Suprapubic skin (tissue), 4 donors: ENCODE data around the gene SMIM5. TPM values are rescaled to one million over a fixed set of nuclear protein-coding genes. Genes with fewer than 3 reads are reported as not detected.

ENCODE experiments used
- DNase-seq, 2 donors: peaks; one replicate each; pipeline ENCODE4 v3.0.0-alpha.2; 2019; ENCODE audit warnings: low spot score in 2 of 2
- H3K27ac ChIP-seq: fragments of 200-600 bp; sonication (generic); one replicate; pipeline ENCODE4 v1.5.1; 2019
- H3K27me3 ChIP-seq: fragments of 200-600 bp; sonication (generic); one replicate; pipeline ENCODE4 v1.5.1; 2019
- H3K36me3 ChIP-seq: fragments of 200-600 bp; sonication (generic); one replicate; pipeline ENCODE4 v1.5.1; 2019
- H3K4me1 ChIP-seq: fragments of 200-600 bp; sonication (generic); one replicate; pipeline ENCODE4 v1.5.1; 2019
- H3K4me3 ChIP-seq: fragments of 200-600 bp; sonication (generic); one replicate; pipeline ENCODE4 v1.5.1; 2019; ENCODE audit warnings: mild to moderate bottlenecking
- H3K9me3 ChIP-seq: fragments of 200-600 bp; sonication (generic); one replicate; pipeline ENCODE4 v1.5.1; 2019
- CTCF ChIP-seq, 2 donors: fragments of 200-600 bp in 1 of 2; fragments of 450-650 bp in 1 of 2; sonication (generic) in 1 of 2; IDR thresholded peaks; one replicate each; pipeline ENCODE4 v1.5.1; 2016 to 2019; ENCODE audit warnings: antibody characterized with exemption in 2 of 2, mild to moderate bottlenecking in 1 of 2, moderate library complexity in 1 of 2
- EP300 ChIP-seq: sonication (generic); formaldehyde crosslinking; IDR thresholded peaks from one replicate; pipeline ENCODE4 v1.6.1; 2017; ENCODE audit warnings: antibody characterized with exemption
- POLR2A ChIP-seq, 2 donors: fragments of 450-650 bp; IDR thresholded peaks; one replicate each; pipeline ENCODE4 v1.6.1; 2017; ENCODE audit warnings: antibody characterized with exemption in 2 of 2, mild to moderate bottlenecking in 2 of 2, moderate library complexity in 2 of 2
- POLR2AphosphoS5 ChIP-seq, 3 donors: sonication (generic); formaldehyde crosslinking; IDR thresholded peaks; one replicate each; pipeline ENCODE4 v1.6.1; 2017; ENCODE audit warnings: antibody characterized with exemption in 3 of 3
- WGBS: methylation state at CpG from one replicate; pipeline ENCODE4 v1.1.5; 2018; 5-methylcytosine and 5-hydroxymethylcytosine counted together
- total RNA-seq, 4 donors: library from RNA; depleted of rRNA; stranded (reverse); fragments of >200 nt; gene quantifications; one replicate each; pipeline ENCODE4 v1.1.0, GENCODE V29; 2016

Gene SMIM5
- total RNA-seq, 4 donors from 2014 or later, result 1.7 to 11.8 (median 8.6) TPM

GRCh38 chr17:75612906-75613626, 20.2 kb upstream of the SMIM5 start:
- H3K27me3 ChIP-seq, result no peaks in the 10 kb centered on the region
- H3K27ac ChIP-seq, result no peak overlapping the region
- H3K4me3 ChIP-seq, result no peak overlapping the region
- peaks cover 56% of the 10 kb centered on the region for H3K36me3 ChIP-seq
- no peaks in the 10 kb centered on the region for H3K4me1 ChIP-seq
- WGBS, result 89% methylated on average over 5 of the region's 27 CpGs
- TF ChIP-seq POLR2A (IDR thresholded peaks at IDR 0.05) (no peak), EP300 (no peak)
- no peak for DNase-seq
- no peaks in the 10 kb centered on the region for H3K9me3 ChIP-seq

- TF ChIP-seq EP300, result no peak
- TF ChIP-seq CTCF (IDR thresholded peaks at IDR 0.05), result no peak
- TF ChIP-seq POLR2A (IDR thresholded peaks at IDR 0.05), result no peak
- no peak for TF ChIP-seq POLR2AphosphoS5 (IDR thresholded peaks at IDR 0.05)
- Histone ChIP-seq H3K9me3 (no peaks in the 10 kb centered on the region), H3K27ac (no peak overlapping the region), H3K4me3 (no peak overlapping the region), H3K27me3 (no peaks in the 10 kb centered on the region), H3K4me1 (no peaks in the 10 kb centered on the region), H3K36me3 (peaks cover 66% of the 10 kb centered on the region)
- no peak for DNase-seq
- 89% methylated on average over 10 of the region's 12 CpGs for WGBS
Observed at GRCh38 chr17:75614006-75614405, 19.2 kb upstream of the SMIM5 start.

GRCh38 chr17:75614556-75615270, 18.5 kb upstream of the SMIM5 start:
- Histone ChIP-seq H3K36me3 (peaks cover 70% of the 10 kb centered on the region), H3K9me3 (no peaks in the 10 kb centered on the region), H3K27ac (no peak overlapping the region), H3K4me1 (no peaks in the 10 kb centered on the region), H3K4me3 (no peak overlapping the region), H3K27me3 (no peaks in the 10 kb centered on the region)
- TF ChIP-seq POLR2AphosphoS5 (IDR thresholded peaks at IDR 0.05) (no peak), CTCF (IDR thresholded peaks at IDR 0.05) (no peak), EP300 (no peak), POLR2A (IDR thresholded peaks at IDR 0.05) (no peak)
- DNase-seq, result no peak
- 91% methylated on average over 9 of the region's 19 CpGs for WGBS

GRCh38 chr17:75615301-75615700, 17.9 kb upstream of the SMIM5 start:
- no peaks in the 10 kb centered on the region for H3K27me3 ChIP-seq
- 93% methylated on average over 10 of the region's 11 CpGs for WGBS
- H3K4me1 ChIP-seq, result no peaks in the 10 kb centered on the region
- H3K27ac ChIP-seq, result no peak overlapping the region
- DNase-seq, result no peak
- no peak for TF ChIP-seq POLR2A (IDR thresholded peaks at IDR 0.05)
- no peak for TF ChIP-seq POLR2AphosphoS5 (IDR thresholded peaks at IDR 0.05)
- no peak for TF ChIP-seq CTCF (IDR thresholded peaks at IDR 0.05)
- peaks cover 73% of the 10 kb centered on the region for H3K36me3 ChIP-seq
- no peak overlapping the region for H3K4me3 ChIP-seq
- no peaks in the 10 kb centered on the region for H3K9me3 ChIP-seq

- DNase-seq, result no peak
- Histone ChIP-seq H3K27ac (no peak overlapping the region), H3K9me3 (no peaks in the 10 kb centered on the region), H3K4me3 (no peak overlapping the region), H3K4me1 (no peaks in the 10 kb centered on the region), H3K27me3 (no peaks in the 10 kb centered on the region), H3K36me3 (peaks cover 82% of the 10 kb centered on the region)
- WGBS, result 83% methylated on average over 11 of the region's 24 CpGs
- TF ChIP-seq EP300 (no peak), POLR2AphosphoS5 (IDR thresholded peaks at IDR 0.05) (no peak), POLR2A (IDR thresholded peaks at IDR 0.05) (no peak), CTCF (IDR thresholded peaks at IDR 0.05) (no peak)
Observed at GRCh38 chr17:75616521-75617122, 16.6 kb upstream of the SMIM5 start.
